ENCODE results near the gene C8G. TPM values are rescaled to one million over a fixed set of nuclear protein-coding genes. Genes with fewer than 3 reads are reported as not detected.

Gene C8G
- total RNA-seq, 4 donors from 2014 or later = 24.9 to 148 (median 66.2) TPM; not detected in 1

DNA sequence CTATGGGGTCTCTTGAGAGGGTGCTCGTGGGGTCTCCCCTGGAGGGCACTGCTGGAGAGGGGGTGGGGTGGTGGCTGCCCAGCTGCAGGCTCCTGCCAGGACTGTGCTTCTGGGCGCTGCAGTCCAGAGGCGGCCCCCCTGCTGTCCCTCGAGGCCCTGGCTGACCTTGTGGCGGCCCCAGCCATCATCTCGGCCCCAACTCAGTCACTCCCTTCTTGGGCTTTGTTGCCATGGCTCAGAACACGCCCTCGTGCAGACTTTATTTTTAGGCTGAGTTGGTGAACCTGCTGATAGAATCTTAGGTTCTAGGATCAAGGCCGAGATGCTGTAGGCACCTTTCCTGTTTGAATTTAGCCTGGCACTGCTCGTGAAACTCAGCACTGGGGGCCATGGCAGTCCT lies 23.3 kb upstream of the C8G start:
- no peaks in the 10 kb centered on the region for H3K9me3 ChIP-seq
- H3K27me3 ChIP-seq = no peaks in the 10 kb centered on the region
- peaks cover 0 to 82% (median 0%) of the 10 kb centered on the region in 3 donors for H3K36me3 ChIP-seq

GRCh38 chr9:136922540-136922939 lies 22.5 kb upstream of the C8G start:
- DNase-seq = no peak
- Histone ChIP-seq H3K4me3 (no peak overlapping the region), H3K9me3 (no peaks in the 10 kb centered on the region), H3K36me3 (peaks cover 0 to 77% (median 0%) of the 10 kb centered on the region in 3 donors), H3K27ac (no peak overlapping the region), H3K27me3 (no peaks in the 10 kb centered on the region), H3K4me1 (no peaks in the 10 kb centered on the region)
- no peak for TF ChIP-seq CTCF (IDR thresholded peaks at IDR 0.05)
- TF ChIP-seq POLR2A (IDR thresholded peaks at IDR 0.05) = no peak

More for the DNA sequence above, 23.3 kb upstream of the C8G start:
- Histone ChIP-seq H3K4me3 (no peak overlapping the region), H3K4me1 (no peaks in the 10 kb centered on the region), H3K27ac (no peak overlapping the region)
- DNase-seq = no peak
- no peak for TF ChIP-seq POLR2A (IDR thresholded peaks at IDR 0.05)
- no peak for TF ChIP-seq CTCF (IDR thresholded peaks at IDR 0.05)

DNA sequence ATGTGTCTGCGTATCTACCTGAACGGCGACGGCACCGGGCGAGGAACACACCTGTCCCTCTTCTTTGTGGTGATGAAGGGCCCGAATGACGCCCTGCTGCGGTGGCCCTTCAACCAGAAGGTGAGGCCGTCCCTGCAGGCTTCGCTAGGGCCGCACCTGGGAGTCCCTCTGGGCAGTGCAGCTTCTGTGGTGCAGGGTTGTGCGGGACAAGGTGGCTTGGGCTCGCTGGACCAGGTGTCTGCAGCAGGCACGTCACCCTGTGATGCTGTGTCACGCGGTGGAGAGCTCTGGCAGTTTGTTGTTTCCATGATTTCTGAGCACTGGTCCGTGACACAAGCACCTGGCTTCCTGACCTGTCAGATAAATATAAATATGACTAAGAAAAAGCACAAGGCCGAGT lies 21.2 kb upstream of the C8G start:
- H3K27ac ChIP-seq = no peak overlapping the region
- H3K9me3 ChIP-seq = no peaks in the 10 kb centered on the region
- no peak for DNase-seq
- TF ChIP-seq CTCF (IDR thresholded peaks at IDR 0.05) = no peak
- TF ChIP-seq POLR2A (IDR thresholded peaks at IDR 0.05) = no peak
- no peaks in the 10 kb centered on the region for H3K27me3 ChIP-seq
- H3K36me3 ChIP-seq = peaks cover 0 to 74% (median 0%) of the 10 kb centered on the region in 3 donors
- H3K4me3 ChIP-seq = no peak overlapping the region
- H3K4me1 ChIP-seq = no peaks in the 10 kb centered on the region

DNA sequence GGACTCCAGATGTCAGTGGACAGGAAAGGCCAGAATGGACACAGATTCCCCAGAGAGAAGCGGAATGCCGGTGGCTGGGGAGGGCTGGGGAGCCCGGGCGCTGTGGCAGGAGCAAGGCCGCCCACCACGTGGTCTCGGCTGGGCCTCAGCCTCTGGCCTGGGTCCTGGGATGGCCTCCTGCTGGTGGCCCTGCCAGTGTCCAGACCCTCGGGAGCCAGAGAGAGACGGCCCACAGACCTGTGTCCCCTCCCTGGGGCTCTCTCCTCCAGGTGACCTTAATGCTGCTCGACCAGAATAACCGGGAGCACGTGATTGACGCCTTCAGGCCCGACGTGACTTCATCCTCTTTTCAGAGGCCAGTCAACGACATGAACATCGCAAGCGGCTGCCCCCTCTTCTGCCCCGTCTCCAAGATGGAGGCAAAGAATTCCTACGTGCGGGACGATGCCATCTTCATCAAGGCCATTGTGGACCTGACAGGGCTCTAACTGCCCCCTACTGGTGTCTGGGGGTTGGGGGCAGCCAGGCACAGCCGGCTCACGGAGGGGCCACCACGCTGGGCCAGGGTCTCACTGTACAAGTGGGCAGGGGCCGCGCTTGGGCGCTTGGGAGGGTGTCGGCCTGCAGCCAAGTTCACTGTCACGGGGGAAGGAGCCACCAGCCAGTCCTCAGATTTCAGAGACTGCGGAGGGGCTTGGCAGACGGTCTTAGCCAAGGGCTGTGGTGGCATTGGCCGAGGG lies 19.5 kb upstream of the C8G start:
- Histone ChIP-seq H3K9me3 (no peaks in the 10 kb centered on the region), H3K4me1 (no peaks in the 10 kb centered on the region), H3K27me3 (no peaks in the 10 kb centered on the region), H3K27ac (no peak overlapping the region), H3K36me3 (peaks cover 0 to 61% (median 0%) of the 10 kb centered on the region in 3 donors), H3K4me3 (no peak overlapping the region)
- TF ChIP-seq CTCF (IDR thresholded peaks at IDR 0.05) = no peak
- no peak for DNase-seq

DNA sequence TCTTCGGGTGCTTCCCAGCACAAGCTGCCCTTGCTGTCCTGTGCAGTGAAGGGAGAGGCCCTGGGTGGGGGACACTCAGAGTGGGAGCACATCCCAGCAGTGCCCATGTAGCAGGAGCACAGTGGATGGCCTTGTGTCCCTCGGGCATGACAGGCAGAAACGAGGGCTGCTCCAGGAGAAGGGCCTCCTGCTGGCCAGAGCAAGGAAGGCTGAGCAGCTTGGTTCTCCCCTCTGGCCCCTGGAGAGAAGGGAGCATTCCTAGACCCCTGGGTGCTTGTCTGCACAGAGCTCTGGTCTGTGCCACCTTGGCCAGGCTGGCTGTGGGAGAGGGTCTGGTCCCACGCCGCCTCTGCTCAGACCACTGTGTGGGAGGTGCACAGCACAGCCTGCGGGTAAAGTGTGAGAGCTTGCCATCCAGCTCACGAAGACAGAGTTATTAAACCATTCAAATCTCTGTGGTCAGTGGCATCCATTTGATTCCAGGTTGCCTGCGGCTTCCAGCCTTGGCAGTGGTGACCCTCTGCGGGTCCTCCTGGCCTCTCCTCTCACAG lies 18.8 kb upstream of the C8G start:
- DNase-seq = no peak
- peaks cover 0 to 54% (median 0%) of the 10 kb centered on the region in 3 donors for H3K36me3 ChIP-seq
- peak in 1 of 6 experiments; percentile 21 for TF ChIP-seq CTCF (IDR thresholded peaks at IDR 0.05)
- TF ChIP-seq POLR2A (IDR thresholded peaks at IDR 0.05) = no peak

More for the DNA sequence above, 18.8 kb upstream of the C8G start:
- Histone ChIP-seq H3K27ac (no peak overlapping the region), H3K27me3 (no peaks in the 10 kb centered on the region), H3K4me3 (no peak overlapping the region), H3K4me1 (no peaks in the 10 kb centered on the region), H3K9me3 (no peaks in the 10 kb centered on the region)
